Measurements from ENCODE around the gene NELFCD.

NELFCD gene

DNA sequence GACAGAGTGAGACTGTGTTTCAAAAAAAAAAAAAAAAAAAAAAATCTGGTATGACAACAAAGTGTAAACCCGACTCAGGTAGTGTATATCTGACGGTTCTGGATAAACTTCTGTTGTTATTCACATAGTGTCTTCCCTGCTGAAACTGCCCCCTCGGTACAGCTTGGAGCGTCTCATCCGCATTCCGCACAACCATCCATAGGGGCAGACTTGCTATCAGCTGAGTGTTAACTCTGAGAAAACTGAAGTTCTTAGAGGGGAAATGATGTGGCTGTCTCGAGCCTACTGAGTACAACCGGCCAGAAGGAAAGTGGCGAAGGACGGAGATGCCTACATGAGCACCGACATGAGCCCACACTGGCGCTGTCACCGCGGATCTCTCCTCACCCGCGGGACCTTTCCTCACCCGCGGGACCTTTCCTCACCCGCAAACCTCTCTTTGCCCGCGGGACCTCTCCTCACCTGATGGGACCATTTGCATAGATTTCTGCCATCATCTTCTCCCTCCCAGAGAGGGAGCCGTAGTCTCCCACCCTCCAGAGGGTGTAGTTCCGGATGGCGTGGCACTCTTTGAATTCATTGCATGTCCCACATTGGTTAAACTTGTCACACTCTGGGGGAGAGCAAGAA lies 16.2 kb downstream of the NELFCD start:
- TF ChIP-seq GABPA (IDR thresholded peaks at IDR 0.05; ENCODE audit: low read depth) = no peak
- TF ChIP-seq SPI1 (IDR thresholded peaks at IDR 0.05; ENCODE audit: borderline replicate concordance, low read depth) = no peak
- no peak for TF ChIP-seq REST (IDR thresholded peaks at IDR 0.05; ENCODE audit: insufficient replicate concordance, low read depth)
- TF ChIP-seq, protein P1, sequence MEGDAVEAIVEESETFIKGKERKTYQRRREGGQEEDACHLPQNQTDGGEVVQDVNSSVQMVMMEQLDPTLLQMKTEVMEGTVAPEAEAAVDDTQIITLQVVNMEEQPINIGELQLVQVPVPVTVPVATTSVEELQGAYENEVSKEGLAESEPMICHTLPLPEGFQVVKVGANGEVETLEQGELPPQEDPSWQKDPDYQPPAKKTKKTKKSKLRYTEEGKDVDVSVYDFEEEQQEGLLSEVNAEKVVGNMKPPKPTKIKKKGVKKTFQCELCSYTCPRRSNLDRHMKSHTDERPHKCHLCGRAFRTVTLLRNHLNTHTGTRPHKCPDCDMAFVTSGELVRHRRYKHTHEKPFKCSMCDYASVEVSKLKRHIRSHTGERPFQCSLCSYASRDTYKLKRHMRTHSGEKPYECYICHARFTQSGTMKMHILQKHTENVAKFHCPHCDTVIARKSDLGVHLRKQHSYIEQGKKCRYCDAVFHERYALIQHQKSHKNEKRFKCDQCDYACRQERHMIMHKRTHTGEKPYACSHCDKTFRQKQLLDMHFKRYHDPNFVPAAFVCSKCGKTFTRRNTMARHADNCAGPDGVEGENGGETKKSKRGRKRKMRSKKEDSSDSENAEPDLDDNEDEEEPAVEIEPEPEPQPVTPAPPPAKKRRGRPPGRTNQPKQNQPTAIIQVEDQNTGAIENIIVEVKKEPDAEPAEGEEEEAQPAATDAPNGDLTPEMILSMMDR (IDR thresholded peaks at IDR 0.05; ENCODE audit: insufficient read depth, low read length) = no peak
- no peak for TF ChIP-seq POLR2AphosphoS5 (IDR thresholded peaks at IDR 0.05; ENCODE audit: low read depth)
- H3K27ac ChIP-seq (replicated peaks) = no peak overlapping the region
- DNase-seq (ENCODE audit: low read depth in 1 of 2, low spot score in 1 of 2) = no peak
- no peak overlapping the region for H3K4me3 ChIP-seq (replicated peaks; ENCODE audit: insufficient read depth, low read length)
- H3K27me3 ChIP-seq (ENCODE audit: insufficient read depth, poor library complexity, severe bottlenecking) = no peaks in the 10 kb centered on the region

GRCh38 chr20:58998656-58999055 lies 17.6 kb downstream of the NELFCD start:
- no peak for DNase-seq (ENCODE audit: low read depth in 1 of 2, low spot score in 1 of 2)
- TF ChIP-seq, protein P1 (IDR thresholded peaks at IDR 0.05; ENCODE audit: insufficient read depth, low read length) = no peak
- TF ChIP-seq SPI1 (IDR thresholded peaks at IDR 0.05; ENCODE audit: borderline replicate concordance, low read depth) (no peak), GABPA (IDR thresholded peaks at IDR 0.05; ENCODE audit: low read depth) (no peak), REST (IDR thresholded peaks at IDR 0.05; ENCODE audit: insufficient replicate concordance, low read depth) (no peak), POLR2AphosphoS5 (IDR thresholded peaks at IDR 0.05; ENCODE audit: low read depth) (no peak)
- no peak overlapping the region for H3K4me3 ChIP-seq (replicated peaks; ENCODE audit: insufficient read depth, low read length)
- no peaks in the 10 kb centered on the region for H3K27me3 ChIP-seq (ENCODE audit: insufficient read depth, poor library complexity, severe bottlenecking)
- H3K27ac ChIP-seq (replicated peaks) = no peak overlapping the region

DNA sequence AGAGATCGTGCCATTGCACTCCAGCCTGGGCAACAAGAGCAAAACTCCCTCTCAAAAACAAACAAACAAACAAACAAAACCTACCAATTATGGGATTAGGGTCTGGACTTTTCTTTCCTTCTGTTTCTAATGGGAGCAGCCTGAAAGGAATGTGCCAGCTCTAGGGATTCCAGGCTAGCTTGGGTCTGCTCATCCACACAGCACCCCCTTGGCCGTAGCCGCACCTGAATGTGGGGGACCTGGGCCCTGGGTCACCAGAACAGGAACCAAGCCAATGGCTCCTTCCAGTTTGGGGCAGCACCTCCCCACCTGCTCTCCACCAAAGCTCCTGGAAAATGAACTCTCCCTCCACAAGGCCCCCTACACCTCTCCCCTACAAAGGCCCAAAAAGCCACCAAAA lies 19.3 kb downstream of the NELFCD start:
- no peak for DNase-seq (ENCODE audit: low read depth in 1 of 2, low spot score in 1 of 2)
- Histone ChIP-seq H3K4me3 (replicated peaks; ENCODE audit: insufficient read depth, low read length) (no peak overlapping the region), H3K27ac (replicated peaks) (no peak overlapping the region), H3K27me3 (ENCODE audit: insufficient read depth, poor library complexity, severe bottlenecking) (no peaks in the 10 kb centered on the region)
- no peak for TF ChIP-seq SPI1 (IDR thresholded peaks at IDR 0.05; ENCODE audit: borderline replicate concordance, low read depth)
- no peak for TF ChIP-seq REST (IDR thresholded peaks at IDR 0.05; ENCODE audit: insufficient replicate concordance, low read depth)
- TF ChIP-seq POLR2AphosphoS5 (IDR thresholded peaks at IDR 0.05; ENCODE audit: low read depth) = no peak
- TF ChIP-seq, protein P1 (IDR thresholded peaks at IDR 0.05; ENCODE audit: insufficient read depth, low read length) = no peak
- TF ChIP-seq GABPA (IDR thresholded peaks at IDR 0.05; ENCODE audit: low read depth) = no peak
